ENCODE measurements around the gene CCDC158.
"Not testable (repeated sequence)": the region's sequence is repeated elsewhere in the genome, so short reads cannot be mapped to it uniquely, and the experiment has no call there.

The CCDC158 gene

DNA sequence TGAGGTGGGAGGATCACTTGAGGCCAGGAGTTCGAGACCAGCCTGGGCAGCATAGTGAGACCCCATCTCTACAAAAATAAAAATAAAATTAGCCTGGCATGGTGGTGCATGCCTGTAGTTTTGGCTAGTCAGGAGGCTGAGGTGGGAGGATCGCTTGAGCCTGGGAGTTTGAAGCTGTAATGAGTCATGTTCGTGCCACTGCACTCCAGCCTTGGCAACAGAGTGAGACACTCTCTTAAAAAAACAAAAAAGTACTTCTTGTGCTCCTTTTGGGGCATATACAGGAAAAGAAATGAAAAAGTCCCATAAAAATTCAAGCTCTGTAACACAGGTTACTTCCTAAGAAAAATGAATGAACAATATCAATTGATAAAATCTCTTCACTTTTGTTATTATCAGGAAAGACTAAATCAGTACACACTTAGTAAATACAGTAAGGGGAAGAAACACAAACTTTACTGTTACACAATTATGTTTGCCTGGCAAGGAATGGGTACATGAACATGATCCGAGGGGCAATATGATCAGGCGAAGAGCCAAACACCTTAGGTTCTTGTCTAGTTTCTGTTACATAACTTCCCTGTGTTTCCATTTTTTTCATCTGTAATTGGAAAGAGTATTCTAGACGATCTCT, 46.9 kb downstream of the CCDC158 start:
- peak; percentile 30 for DNase-seq (ENCODE audit: low spot score)

DNA sequence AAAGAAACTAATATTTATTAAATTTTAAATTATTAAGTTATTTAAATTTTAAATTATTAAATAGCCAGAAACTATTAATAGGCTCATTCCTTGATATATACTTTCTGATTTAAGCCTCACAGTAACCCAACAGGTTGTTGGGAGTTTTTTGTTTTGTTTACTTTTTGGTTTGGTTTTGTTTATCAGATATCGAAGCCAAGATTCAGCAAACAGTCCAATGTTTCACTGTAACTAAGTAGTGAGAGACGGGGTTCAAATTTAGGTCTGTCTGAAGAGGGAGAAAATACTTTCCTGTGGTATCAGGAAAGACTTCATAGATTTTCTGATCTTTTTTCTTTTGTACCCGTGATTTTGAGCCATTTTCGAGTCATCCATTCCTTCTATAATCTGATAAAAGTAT, 54.2 kb downstream of the CCDC158 start:
- no peak for DNase-seq (ENCODE audit: low spot score)

DNA sequence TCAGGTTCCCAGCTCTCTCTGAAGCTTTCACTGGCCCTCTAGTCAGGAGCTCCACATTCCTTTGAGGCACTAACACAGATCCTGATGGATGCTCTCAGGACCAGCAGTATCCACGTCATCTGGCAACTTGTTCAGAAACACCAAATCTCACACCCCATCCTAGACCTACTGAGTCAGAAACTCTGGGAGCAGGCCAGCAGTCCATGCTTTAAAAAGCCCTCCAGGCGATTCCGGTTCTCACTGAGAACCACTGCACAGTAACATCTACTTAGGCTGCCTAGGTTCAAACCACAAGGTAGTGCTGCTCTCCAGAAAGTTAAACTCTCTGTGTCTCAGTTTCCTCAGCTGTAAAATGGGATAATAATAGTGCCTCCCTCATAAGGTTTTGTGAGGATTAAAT, 55.3 kb downstream of the CCDC158 start:
- DNase-seq (ENCODE audit: low spot score) = no peak

DNA sequence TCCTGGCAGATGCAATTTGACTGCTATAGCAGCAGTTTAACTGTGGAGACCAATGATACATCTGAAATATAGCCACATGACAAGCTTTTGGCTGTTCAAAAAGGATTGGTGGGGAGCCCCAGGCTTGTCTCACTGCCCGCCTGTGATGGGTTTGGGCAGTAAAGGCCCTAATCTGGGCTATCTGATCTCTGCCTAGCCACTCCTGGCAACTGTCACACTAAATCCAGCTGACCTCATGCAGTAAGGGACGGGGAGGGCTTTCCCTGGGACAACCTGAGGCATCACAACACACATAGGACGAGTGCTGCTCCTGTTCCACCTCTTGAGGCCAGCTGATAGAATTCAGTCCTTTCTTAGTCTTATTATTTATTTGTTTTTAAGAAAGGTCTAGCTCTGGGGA, 56.2 kb downstream of the CCDC158 start:
- no peak for DNase-seq (ENCODE audit: low spot score)

DNA sequence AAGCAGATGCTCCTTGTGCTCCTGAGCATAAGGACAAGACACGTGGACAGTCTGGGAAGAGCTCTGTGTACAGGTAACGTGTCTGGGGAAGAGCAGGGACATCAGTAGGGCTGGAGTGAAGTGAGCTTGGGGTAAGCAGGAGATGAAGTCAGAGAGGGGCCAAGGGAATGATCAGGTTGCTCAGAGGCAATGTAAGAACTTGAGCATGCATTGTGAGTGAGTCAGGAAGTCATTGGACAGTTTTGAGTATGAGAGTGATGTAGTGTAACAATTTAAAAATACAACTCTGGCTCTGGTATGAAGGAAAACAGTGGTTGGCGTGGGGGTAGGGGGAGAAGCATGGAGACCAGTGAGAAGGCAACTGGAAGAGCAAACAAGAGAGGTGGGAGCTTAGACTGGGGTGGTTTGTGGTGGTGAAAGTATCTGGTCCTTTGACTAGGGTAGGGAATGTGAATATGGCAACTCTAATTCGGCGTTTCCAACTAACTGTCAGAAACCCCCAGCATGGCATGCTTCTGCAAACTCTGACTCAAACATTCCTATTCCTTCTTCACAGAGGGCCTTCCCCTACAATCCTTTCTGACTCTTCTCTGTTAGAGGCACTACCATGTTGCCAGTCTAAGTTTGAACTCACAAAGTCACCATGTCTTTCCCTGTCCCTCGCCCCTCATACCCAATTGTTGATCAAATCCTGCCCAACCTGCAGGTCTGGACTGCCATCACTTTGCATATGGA, 57.2 kb downstream of the CCDC158 start:
- peak; percentile 39 for DNase-seq (ENCODE audit: low spot score)

DNA sequence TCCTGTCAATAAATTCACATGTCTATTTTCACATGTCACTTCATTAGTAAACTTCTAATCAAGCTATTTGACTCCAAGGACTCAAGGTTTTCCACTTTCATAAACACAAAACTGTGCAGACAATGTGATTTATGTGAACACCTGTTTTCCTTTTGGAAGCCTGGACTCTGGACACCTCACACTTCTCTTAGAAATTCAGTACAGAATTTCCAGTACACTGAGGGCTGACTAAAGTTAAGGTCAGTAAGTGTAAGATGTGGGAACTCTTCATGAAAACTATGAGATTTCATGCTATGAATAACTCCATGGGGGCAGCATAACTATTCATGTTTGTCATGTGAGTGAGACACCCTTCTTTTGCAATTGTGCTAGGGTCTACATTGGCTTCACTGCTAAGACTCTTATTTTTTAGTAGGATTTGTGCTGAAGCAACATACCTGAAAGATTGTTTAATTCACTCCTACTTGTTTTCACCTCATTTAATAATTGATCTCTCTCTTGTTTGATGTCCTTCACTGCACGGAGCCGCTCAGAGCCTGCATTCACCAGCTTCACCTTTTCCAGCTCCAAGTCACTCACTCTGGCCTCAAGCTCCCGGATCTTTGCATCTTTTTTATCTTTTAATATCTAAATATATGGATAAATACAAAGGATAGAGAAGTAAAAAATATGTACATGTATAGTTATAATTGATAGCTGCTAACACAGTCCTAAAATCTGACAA, 59.1 kb downstream of the CCDC158 start:
- DNase-seq (ENCODE audit: low spot score) = no peak

DNA sequence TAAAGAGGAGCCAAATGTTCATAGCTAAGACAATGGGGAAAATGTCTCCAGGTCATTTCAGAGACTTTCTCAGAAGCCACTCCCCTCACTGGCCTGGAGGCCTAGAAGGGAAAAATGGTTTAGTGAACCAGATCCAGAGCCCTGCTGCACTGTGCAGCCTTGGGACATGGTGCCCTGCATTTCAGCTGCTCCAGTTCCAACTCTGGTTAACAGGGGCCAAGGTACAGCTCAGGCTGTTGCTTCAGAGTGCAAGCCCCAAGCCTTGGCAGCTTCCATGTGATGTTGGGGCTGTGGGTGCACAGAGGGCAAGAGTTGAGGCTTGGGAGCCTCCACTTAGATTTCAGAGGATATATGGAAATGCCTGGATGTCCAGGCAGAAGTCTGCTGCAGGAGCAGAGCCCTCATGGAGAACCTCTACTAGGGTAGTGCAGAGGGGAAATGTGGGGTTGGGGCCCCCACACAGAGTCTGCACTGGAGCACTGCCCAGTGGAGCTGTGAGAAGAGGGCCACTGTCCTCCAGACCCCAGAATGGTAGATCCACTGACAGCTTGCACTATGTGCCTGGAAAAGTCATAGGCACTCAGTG, 61.0 kb downstream of the CCDC158 start:
- not testable (repeated sequence) for DNase-seq (ENCODE audit: low spot score)

DNA sequence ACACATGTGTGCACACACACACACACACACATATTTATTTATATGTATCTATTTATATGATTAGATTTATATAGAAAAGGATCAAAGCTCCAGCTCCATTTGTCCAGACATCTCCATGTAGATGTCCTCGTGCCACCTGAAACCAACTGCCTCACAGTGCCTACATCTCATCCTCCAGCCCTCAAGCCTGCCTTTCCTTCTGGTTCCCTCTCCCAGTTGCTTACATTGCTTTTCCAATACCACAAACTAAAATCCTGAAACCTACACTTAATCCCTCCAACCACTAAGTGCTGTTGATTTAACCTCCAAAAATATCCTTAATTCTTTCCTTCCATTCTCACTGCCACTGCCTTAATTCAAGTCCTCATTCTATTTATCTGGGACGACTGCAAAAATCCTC, 63.0 kb downstream of the CCDC158 start:
- DNase-seq (ENCODE audit: low spot score) = no peak

DNA sequence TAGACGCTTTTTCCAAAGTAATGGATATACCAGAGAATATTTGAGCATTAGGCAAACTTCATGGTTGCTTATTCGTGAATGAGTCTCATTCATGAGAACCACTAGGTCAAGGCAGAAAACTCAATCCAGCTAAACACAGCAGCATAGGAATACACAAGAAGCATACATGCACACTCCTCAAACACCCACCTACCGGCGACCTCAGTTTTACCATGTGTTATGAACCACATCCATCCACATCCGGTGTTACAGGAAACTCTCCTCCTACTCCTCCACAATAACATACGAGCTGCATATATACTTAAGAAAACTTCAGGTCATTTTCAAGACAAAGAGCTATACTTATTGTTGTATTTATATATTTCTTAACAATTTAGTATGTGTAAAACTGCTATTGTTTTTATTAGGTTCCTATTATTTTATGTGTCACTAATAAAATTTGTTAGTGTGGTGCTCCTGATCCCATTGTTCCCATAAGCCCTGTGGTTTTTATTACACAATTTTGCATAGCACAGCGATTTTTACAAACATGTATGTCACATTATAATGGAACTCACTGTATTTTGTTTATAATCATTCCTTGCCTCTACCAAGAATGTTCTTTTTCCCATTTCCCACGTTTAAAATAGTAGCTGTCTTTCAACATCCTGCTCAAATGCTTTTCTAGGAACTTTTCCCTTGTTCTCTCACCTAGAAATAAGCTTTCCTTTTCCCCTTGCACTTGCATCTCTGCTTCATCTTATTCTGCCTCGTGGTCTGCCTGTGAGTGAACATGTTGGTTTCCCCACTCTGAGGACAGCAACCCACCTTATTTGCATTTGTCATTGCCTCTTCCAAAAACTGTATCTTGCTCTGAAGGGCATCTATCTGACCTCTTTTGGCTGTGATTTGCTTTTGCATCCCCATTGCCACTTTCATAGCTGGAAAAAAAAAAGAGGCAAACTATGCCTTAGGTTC, 66.1 kb downstream of the CCDC158 start:
- no peak for DNase-seq (ENCODE audit: low spot score)

DNA sequence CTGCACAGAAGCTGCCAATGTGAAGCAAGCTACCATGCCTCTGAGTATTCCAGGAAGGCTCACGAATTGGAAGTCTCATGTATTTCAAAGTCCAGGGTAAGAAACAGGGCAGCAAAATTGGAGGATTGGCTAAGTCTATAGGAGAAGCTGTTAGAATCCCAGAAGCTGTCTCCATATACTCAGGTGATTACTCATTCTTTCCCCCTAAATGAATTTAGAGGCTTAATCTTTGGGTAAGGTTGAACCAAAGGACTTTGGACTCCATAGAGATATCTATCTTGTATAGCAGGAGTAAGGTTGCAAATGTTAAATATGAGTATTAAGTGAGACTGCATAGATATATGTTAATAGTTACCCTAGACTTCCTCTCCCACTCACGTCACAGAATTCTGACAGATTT, 78.1 kb downstream of the CCDC158 start:
- DNase-seq (ENCODE audit: low spot score) = no peak

DNA sequence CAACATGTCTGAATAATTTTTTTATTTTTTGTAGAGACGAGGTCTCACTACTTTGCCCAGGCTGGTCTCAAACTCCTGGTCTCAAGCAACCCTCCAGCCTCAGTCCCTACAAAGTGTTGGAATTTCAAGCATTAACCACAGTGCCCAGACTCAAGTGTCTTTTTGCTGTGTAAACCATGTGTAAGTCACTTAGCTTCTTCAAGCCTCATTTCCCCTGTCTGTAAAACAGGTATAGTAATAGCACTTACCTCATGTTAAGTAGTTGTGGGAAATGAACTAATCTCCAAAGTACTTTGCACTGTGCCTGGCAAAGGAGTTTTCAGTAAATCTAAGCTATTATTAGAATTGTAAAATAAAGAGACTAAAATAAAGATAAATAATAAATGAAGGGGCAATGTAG, 78.8 kb downstream of the CCDC158 start:
- peak; percentile 72 for DNase-seq (ENCODE audit: low spot score)

DNA sequence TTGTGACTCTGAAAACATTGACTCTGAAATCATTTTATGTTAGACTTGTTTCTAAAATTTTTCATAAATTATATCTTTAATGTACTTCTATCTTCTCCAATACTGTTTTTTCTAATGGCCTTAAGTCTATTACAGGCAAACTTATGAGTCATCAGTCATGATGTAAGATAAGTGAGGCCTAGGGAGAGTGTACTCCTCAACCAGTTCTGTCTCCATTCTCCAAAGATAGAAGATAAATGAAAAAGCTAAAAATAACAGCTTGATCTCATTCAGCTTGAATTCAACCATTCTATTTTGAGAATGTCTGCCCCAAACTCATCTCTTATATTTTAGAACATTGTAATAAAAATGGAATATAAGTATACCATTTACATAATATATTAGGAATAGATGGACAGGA, 79.9 kb downstream of the CCDC158 start:
- peak; percentile 46 for DNase-seq (ENCODE audit: low spot score)

DNA sequence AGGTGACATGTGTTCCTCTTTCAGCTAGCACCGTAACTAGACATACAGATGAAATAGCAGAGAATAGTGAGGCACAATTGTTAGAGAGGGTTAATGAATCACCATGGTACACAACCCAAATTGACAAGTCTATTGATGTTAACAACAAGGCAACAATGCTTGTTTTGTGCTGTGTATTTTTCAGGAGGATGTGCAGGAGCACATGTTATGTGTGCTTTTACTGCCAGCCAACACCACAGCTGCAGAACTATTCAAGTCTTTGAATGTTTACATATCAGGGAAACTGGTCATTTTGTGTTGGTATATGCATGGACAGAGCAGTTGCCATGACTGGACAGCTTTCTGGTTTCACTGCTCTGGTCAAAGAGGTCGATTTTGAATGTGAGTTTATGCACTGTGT, 81.6 kb downstream of the CCDC158 start:
- DNase-seq (ENCODE audit: low spot score) = no peak

DNA sequence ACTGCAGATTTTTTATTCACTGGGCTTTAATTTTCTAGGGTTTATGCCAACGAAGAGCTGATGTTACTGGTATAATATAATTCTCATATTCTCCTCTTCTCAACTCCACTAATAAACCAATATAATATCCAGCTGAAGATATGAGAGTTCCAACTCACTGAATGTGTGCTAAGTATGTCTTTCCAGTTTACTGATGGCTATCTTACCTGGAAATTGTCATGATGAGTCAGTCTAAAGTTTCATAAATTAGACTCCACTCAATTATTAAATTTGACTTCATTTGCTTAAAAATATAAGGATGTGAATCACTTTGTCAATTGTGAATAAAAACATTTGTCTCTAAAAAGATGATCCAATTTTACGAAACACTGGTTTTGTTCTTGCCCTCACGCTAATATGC, 86.1 kb downstream of the CCDC158 start:
- DNase-seq (ENCODE audit: low spot score) = no peak

DNA sequence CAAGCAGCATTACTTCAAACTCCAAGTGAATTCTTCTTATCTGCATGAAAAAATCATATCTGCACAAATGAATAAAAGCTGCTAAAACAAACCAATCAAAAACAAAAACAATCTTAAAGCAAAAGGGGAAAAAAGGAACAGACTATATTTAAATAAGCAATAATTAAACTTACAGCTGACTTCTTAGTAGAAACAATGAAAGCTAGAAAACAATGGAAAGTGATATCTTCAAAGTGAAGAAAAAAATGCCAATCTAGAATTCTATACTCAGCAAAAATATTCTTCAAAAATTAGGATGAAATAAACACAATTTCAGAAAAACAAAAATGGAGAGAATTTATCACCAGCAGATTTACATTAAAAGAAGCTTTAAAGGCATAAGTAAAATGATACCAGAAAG, 94.4 kb downstream of the CCDC158 start:
- DNase-seq (ENCODE audit: low spot score) = no peak

DNA sequence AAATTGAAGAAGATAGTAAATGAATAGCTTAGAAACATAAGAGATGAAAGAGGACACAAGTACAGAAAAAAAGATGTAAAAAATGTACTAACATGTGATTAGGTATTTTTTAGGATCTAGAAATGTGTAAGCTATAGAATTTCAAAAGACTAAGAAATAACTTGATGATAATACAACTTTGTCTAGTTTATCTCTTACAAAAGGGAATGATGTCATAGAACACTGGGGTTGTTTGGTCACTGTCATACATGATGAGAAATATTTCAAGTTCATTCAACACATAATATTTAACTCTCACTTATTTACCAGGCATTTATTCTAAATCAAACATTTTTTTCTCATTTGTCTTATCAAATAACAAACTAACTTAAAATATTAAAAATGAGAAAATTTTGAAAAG, 95.9 kb downstream of the CCDC158 start:
- no peak for DNase-seq (ENCODE audit: low spot score)

DNA sequence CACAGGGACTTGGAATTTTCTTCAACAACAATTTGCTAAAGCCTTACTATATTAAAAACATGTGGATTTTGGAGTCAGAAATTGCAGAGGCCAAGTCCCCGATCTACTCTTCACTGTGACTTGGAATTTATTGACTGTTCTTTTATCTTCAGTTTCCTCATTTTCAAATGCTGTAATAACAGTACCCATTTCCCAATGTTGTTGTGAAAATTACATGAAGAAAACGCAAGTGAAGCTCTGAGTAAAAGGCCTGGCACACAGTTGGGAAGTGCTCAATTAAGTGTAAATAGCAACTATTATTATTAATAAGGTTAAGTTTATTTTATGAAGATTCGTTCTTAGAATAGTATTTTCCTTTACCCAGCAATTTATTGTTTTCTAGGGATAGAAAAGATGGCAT, 98.7 kb downstream of the CCDC158 start:
- DNase-seq (ENCODE audit: low spot score) = no peak

DNA sequence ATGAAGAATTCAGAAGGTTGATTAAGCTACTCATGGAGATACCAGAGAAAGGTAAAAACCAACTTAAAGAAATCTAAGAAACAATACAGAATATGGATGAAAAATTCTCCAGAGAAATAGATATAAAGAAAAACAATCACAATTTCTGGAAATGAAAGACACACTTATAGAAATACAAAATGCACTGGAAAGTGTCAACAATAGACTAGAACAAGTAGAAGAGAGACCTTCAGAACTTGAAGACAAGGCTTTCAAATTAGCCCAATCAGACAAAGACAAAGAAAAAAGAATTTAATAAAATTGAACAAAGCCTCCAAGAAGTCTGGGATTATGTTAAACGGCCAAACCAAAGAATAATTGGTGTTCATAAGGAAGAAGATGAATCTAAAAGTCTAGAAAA, 104.8 kb downstream of the CCDC158 start:
- DNase-seq (ENCODE audit: low spot score) = no peak

DNA sequence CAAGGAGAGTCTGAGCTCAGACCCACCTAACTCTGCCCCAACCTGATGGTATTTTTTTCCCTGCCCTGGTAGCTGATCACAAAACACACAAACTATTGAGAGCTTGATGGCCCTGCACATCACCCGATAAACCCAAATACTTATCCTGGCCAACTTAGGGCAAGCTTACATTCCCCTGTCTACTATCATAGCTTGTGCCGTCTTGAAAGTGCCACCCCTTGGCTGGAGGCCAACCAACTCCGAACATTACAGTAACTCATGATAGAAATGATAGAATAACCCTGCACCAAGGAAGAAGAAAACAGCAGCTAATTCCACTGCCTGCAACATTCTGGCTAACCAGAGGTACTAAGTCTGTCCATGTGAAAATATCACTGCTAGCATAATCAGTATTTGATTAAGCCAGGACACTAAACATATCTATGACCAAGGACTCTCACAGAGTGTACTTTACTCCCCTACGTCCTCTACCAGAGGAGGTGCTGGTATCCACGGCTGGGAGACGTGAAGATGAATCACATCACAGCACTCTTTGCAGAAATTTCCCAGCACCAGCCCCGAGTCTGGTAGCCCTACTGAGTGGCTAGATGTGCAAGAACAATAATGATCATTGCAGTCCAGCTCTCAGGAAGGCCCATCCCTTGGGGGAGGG, 105.5 kb downstream of the CCDC158 start:
- DNase-seq (ENCODE audit: low spot score) = no peak

DNA sequence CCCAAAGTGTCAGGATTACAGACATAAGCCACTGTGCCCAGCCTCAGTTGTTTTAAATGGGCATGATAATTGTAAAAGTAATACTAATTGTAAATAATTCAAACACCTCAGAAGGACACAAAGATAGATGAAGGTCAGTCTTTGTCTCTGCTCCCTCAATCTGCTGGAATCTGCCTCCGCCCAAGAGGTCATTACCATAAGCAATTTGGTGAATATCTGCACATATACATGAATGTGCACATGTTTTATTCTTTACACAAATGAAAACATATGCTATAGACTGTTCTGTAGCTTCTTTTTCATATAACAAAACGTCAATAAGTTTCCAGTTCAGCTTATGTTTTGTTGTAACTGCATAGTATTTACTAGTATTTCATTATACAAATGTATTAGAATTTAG, 107.4 kb downstream of the CCDC158 start:
- no peak for DNase-seq (ENCODE audit: low spot score)

DNA sequence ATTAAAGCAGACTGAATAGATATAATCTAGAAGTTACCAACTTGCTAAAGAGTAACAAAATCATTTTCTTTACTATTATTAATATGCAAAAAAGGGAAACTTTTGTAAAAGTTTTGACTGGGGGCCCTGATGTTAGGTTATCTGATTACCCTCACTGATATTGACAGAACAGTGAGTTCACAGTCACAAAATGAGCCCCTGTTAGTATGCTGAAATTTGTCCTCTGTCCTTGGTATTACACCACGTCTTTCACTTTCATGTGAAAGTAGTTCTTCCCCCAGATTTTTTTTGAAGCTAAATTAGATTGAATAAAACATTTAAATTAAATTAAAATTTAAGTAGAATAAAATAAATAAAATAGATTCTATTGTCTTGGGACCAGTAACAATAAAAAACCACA, 108.5 kb downstream of the CCDC158 start:
- no peak for DNase-seq (ENCODE audit: low spot score)
